Stimulated activated naive CD8-positive, alpha-beta T cell treated with anti-CD3 and anti-CD28 coated beads, Interleukin-15, Interleukin-2, amounts not matched to agents 100 U/mL and 50 U/mL, for 24 hours (primary cell): ENCODE measurements around the gene TOGARAM1.

Experiments used
- ATAC-seq: fragments of 150-1000 bp; cut with Tn5 transposase; one replicate; pipeline ENCODE4 v1.10.0; 2021
- DNase-seq: peaks from one replicate; pipeline ENCODE4 v3.0.0; 2021

Gene TOGARAM1, protein sequence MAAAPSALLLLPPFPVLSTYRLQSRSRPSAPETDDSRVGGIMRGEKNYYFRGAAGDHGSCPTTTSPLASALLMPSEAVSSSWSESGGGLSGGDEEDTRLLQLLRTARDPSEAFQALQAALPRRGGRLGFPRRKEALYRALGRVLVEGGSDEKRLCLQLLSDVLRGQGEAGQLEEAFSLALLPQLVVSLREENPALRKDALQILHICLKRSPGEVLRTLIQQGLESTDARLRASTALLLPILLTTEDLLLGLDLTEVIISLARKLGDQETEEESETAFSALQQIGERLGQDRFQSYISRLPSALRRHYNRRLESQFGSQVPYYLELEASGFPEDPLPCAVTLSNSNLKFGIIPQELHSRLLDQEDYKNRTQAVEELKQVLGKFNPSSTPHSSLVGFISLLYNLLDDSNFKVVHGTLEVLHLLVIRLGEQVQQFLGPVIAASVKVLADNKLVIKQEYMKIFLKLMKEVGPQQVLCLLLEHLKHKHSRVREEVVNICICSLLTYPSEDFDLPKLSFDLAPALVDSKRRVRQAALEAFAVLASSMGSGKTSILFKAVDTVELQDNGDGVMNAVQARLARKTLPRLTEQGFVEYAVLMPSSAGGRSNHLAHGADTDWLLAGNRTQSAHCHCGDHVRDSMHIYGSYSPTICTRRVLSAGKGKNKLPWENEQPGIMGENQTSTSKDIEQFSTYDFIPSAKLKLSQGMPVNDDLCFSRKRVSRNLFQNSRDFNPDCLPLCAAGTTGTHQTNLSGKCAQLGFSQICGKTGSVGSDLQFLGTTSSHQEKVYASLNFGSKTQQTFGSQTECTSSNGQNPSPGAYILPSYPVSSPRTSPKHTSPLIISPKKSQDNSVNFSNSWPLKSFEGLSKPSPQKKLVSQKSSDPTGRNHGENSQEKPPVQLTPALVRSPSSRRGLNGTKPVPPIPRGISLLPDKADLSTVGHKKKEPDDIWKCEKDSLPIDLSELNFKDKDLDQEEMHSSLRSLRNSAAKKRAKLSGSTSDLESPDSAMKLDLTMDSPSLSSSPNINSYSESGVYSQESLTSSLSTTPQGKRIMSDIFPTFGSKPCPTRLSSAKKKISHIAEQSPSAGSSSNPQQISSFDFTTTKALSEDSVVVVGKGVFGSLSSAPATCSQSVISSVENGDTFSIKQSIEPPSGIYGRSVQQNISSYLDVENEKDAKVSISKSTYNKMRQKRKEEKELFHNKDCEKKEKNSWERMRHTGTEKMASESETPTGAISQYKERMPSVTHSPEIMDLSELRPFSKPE (N-terminal part only)

DNA sequence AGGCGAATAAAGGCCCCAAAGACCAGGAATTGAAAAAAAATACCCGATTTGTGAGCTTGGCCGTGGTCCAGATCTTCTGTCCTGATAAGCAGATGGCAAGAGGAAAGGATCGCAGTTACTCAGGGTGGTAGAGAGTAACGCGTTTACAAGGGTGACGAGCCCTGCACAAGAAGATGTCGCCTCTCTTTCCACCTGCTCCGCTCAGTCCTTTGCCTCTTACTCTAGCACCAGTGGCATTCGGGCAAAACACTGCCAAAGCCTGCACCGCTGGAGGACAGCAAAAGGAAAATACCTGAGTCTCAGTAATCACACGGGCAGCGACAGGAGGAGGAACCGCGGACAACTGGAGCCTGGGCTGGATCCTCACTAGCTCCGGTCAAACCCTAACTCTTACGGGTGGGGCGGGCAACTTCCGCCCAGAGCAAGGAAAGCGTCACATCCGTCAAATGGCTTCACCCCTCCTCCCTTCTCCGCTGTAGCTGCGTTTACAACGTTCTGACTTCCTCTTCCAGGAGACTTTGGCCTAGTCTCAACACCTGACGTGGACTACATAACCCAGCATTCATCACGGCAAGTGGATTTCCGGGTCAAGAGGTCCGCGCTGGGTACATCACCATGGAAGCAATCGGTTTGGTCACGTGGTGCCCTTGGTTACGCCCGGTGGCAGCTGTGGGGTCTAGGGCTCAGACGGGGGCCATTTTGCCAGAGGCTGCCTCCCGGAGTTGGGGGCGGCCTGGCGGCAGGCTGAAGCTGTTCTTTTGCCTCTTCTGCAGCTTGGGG, at the start of gene TOGARAM1, which contains the start of gene KLHL28:
TSS of gene TOGARAM1 (plus strand) at position 637 of the 780 bp plus-strand sequence. CDS start 232 bp downstream, outside the sequence.
TSS of gene KLHL28 (minus strand) at position 394 of the 780 bp plus-strand sequence. CDS start 16,019 bp downstream, outside the sequence.
- peak; percentile 96 for ATAC-seq

DNA sequence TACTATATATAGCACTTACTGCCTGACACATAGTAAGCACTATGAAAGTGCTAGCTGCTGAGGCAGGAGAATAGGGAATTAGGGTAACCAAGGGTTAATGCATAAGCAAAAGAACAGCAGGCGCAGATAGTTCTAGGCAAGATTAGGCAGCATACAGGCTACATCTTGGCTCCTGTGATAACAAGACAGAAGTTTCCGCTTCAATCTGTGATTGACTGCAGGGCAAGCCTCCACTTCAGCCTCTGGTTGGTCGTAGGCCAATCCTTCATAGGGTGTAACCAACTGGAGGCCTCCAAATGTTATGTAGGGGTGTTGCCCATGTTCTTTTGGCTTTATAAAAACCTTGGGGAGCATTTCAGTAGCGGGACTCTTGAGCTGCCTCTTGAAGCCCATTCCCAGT, 47.1 kb upstream of the TOGARAM1 start:
- DNase-seq (no peak), ATAC-seq (peak; percentile 40)

More for the DNA sequence above, at the start of gene TOGARAM1, which contains the start of gene KLHL28:
- peak; percentile 91 for DNase-seq

DNA sequence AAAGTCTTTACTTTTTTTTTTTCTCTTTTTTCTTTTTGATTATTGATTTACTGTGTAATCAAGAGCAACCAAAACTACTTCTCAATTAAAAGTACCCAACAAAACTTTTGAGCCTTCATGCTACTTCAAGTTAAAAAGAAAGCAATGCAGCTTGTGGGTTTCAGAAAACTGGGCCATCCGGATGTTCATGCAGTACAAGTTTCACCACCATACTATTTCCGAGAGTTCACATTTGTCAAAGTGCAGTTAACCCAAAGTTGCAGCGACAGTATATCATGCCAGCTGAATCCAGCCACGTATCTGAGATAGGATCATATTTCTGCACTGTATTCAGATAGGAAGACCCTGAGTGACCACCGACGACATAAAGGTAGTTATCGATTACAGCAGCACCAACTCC, 33.2 kb upstream of the TOGARAM1 start:
- ATAC-seq (no peak), DNase-seq (no peak)

DNA sequence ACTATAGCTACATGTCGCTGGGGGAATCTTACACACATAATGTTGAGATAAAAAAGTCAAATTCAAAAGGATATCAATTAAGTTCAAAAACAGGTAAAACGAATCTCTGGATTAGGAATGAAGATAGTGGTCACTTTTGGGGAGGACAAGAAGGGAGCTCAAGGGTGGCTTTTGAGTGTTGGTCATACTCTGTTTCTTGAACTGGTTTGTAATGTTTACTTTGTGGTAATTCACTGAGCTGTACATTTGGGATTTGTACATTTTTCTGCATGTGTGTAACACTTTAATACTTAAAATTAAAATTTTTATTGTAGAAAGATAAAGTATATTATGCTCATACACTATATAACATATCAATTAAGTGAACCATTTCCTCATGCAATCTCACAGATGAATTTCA, 26.8 kb upstream of the TOGARAM1 start:
- DNase-seq (no peak), ATAC-seq (no peak)

DNA sequence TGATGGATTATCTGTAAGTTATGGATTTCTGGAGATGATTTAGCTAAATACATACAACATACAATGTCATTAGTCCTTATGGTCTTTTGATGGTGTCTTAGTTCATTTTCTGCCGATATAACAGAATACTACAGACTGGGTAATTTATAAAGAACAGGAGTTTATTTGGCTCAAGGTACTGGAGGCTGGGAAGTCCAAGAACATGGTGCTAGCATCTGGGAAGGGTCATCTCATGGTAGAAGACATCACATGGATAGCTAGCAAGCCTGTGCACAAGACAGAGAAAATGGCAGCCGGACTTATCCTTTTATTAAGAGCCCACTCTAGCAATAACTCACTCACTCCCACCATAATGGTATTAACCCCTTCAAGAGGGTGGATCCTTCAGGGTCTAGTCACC, 24.4 kb upstream of the TOGARAM1 start:
- ATAC-seq, result no peak
- no peak for DNase-seq

DNA sequence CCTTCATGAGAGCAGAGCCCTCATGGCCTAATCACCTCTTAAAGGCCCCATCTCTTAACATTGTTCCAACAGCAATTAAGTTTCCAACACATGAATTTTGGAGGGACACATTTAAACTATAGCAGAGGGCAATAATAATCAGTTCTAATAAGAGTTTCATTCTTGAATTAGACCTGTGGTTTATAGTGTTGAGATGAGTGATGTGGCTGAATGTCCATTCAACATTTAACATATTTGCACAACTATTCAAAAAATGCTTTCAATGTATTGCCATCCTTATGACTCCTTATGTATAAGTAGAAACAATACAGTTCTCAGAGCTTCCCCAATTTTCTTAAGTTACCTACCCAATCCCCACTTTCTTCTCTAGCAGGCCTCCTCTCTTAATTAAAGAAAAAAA, 21.8 kb upstream of the TOGARAM1 start:
- ATAC-seq, result no peak
- DNase-seq, result no peak

DNA sequence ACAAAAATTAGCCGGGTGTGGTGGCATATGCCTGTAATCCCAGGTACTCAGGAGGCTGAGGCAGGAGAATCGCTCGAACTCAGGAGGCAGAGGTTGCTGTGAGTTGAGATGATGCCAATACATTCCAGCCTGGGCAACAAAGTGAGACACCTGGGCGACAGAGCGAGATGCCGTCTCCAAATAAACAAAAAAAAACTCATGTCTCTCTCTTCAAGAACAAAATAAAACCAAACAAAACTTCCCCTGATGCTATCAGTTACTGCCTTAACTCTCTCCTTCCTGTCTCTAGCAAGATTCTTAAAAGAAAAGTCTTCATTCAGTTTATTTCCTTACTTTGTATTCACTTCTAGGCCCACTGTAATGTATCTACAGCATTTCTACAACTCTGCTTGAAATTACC, 21.0 kb upstream of the TOGARAM1 start:
- no peak for ATAC-seq
- DNase-seq, result no peak

DNA sequence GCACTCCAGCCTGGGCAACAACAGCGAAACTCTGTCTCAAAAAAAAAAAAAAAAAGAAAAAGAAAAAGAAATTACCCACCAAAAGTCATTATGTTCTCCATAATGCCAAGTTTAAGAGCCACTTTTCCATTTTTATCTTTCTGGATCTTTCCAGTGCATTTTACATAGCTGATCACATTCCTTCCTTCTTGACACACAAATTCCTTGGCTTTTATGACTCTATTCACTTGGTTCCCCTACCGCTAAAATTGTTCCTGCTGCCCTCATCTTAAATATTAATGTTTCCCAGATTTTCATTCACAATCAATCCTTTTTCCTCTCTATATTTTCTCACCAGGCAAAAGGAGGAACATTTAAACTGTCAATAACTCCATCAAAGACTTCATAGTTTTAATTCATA, 20.4 kb upstream of the TOGARAM1 start:
- DNase-seq (no peak), ATAC-seq (no peak)

DNA sequence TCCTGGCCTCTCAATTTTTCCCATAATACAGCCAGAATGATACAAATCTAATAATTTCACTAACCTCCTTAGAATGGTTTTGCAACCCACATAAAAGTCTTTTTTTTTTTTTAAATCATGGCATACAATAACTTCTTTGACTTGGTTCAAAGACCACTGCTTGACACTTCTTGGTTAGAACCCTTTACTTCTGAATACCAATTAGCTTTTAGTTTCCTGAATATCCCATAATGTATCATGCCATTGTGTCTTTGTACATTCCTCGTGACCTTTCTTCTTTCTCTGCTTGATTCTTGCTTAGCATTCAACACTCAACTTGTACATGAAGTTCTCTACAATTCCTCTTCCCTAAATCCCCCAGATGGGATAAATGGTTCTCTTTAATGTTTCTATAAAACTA, 19.6 kb upstream of the TOGARAM1 start:
- no peak for ATAC-seq
- no peak for DNase-seq

DNA sequence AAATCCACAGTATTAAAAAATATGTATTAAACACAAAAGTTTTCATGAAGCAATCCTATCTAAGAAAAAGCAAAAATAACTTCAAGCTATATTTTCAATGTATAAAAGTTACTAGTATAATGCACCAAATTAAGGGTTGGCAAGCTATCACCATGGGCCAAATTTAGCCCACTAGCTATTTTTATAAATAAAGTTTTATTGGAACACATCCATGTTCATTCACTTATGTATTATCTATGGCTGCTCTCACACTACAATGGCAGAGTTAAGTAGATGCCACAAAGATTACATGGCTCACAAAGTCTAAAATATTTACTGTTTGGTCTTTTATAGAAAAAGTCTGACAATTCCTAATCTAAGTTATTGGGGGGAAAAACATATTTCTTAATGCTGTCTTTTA, 17.9 kb upstream of the TOGARAM1 start:
- no peak for DNase-seq

DNA sequence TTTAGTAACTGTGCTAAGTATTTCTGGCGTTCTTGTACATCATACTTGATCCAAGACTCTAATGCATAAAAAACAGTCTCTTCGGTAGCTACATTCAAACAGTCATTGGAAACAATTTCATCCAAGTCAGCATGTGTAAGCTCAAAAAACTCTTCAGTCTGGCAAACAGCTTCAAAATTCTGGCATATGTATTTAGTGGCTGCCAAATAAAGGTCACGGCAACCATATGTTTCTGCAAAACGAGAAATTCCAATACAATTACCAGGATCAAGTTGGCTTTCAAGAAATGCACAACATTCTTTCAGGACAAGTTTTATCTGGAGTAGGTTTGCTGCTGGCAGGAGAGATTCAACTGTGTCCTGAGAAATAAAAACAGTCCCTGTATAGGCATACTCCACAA, 16.7 kb upstream of the TOGARAM1 start:
- ATAC-seq (no peak), DNase-seq (no peak)

More for the DNA sequence above, 17.9 kb upstream of the TOGARAM1 start:
- ATAC-seq, result no peak

DNA sequence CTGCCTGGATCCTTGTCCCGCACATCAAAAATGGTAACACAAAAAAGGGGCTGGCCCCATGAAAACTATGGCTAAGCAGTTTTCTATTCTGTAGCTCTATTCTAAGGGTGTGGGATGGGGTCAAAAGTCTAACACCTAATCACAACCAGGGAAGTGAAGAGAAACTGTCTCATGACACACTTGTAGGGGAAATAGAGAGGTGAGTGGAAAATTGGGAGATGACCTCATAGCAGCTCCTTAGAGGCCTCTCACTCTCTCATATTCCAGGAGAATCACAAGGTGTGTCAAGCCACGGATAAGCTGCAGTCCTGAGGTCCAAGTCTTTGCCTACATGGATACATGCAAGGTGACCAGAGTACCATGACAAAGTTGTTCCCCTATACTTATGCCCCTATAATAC, 10.9 kb upstream of the TOGARAM1 start:
- DNase-seq (no peak), ATAC-seq (no peak)

DNA sequence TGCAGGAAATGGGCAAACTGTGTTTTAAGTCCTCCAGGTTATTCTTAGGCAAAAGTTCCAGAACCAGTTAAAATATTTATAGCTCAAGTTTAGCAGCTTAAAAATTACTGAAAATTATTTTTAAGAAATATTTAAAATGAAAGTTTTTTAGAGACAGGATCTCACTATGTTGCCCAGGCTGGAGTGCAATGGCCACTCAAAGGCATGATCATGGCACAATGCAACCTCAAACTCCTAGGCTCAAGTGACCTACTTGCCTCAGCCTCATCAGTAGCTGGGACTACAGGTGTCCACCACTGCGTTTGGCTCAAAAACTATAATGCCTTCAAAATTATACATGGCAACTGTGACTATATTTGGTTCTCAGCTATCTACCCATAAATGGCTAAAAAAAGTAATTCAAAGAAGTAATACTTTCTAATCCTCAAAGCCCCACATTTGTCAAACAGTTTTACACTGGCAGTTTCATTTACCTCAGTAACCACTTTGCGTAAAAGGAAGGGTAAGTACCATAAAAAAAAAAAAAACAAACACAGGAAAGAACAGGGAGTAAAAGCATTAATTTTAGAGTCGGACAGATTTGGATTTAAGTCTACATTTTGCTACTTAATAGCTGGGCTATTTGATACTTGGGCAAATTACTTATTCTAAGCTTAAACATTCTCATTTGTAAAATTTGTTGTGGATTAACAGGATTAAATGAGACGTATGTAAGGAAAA, 9.4 kb upstream of the TOGARAM1 start:
- ATAC-seq, result no peak

DNA sequence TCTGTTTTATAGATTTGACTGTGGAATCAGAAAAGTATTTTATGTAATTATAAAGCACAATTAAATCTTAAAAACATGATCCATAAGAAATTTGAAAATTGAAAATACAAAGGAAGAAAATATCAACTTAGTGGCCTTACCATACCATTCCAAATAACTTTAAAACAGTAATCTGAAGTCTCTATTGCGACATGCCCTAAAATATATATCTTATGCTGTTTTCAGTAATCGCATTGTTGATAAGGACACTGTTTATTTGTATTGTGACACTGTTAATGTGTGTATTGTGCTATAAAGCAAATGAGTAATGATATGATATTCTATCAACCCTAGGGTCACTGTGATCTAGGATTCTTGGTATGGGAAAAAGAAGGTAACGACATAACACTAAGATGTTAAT, 7.2 kb upstream of the TOGARAM1 start:
- ATAC-seq (no peak), DNase-seq (no peak)

More for the DNA sequence above, 9.4 kb upstream of the TOGARAM1 start:
- DNase-seq, result no peak

DNA sequence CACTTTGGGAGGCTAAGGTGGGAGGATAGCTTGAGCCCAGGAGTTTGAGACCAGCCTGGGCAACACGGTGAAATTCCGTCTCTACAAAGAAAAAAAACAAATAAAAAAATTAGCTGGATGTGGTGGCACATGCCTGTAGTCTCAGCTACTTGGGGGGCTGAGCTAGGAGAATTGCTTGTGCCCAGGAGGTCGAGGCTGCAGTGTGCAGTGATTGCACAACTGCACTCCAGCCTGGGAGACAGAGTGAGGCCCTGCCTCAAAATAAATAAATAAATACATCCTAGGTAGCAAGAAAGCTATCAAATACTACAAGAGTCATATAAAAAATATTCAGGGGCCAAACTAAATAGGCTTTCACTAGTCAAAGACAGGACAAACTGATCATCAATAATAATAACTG, 6.5 kb upstream of the TOGARAM1 start:
- ATAC-seq (no peak), DNase-seq (no peak)

DNA sequence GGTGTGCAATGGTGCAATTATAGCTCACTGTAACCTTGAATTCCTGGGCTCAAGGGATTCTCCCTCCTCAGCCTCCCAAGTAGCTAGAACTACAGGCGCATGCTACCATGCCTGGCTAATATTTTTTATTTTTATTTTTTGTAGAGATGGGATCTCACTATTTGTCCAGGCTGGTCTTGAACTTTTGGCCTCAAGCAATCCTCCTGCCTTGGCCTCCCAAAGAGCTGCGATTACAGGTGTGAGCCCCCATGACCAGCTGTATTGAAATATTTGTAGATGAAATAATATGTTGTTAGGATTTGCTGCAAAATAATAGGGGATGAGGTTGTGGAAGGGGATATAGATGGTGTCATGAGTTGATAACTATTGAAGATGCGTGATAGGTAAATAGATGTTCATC, 5.1 kb upstream of the TOGARAM1 start:
- no peak for ATAC-seq
- no peak for DNase-seq

DNA sequence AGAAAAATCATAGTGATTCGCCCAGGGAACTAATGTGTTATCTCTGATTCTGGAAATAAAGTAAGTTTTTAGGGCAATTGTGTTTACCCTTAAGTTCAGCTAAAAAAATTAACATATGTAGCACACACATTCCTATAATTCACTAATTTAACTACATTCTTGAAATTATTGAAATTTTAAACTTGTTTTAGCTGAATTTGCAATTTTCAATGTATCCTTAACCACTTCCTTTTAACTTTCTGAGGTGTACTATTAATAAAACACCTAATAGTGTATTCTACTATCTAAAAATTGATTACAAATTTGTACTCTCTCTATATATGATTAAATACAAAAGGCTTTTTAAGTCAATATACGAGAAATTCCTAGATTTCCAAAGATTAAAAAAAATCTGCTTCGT, 2.5 kb upstream of the TOGARAM1 start:
- DNase-seq (no peak), ATAC-seq (no peak)

DNA sequence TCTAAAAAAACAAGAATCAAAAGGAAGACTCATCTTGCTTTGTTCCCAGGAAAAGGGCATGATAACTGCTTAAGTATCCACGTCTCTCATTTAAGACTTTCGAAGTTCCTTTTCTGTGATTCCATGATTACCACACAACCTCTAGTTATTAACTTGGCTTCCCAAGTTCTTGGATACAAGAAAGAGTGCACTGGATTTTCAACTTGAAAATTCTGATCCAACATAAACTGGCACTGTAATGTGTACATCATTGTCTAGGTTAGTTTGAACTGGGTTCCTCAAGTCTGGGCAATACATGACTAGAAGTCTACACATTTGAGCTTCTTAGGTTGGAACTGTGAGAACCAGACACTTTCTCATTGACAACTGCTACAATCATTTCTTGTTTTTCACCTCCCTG, 1.8 kb upstream of the TOGARAM1 start:
- DNase-seq (no peak), ATAC-seq (no peak)

DNA sequence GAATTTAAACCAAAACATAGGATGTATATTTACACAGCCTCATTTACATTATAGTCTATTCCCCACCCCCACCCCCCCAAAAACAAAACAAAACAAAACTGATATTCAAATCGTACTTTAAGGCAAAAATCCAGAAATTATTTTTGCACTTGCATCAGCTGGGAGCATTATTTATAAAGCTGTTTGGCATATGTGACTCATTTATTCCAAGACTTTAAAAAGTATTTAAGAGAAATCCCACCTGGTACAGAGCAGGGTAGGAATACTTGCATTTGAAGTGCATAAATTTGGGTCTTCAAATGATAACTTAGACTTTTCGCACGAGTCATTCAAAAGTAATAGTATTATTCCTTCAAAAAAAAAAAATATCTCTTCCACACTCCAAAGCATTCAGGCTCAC, 1.3 kb upstream of the TOGARAM1 start:
- ATAC-seq, result no peak
- no peak for DNase-seq

DNA sequence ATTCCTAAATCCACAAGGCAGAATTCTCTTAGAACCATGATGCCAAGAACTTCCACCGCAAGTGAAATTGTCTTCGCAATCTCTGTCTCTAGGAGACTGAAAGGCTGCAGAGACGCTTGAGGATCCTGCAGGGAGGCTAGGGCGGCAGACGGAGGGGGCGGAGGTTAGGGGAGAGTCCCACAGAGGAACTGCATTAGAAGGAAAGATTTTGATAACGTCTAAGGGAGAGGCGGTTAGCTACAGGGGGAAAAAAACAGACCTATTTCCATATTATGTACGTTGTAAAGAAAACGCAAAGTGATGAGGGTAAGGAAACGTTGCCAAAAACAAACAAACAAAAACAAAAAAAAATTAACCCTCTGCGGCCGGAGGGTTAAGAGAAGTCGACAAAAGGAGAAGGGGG, 838 bp upstream of the TOGARAM1 start:
- DNase-seq (peak; percentile 71), ATAC-seq (peak; percentile 46)
